Measurements from ENCODE around the gene VOPP1. TPM values are rescaled to one million over a fixed set of nuclear protein-coding genes. Genes with fewer than 3 reads are reported as not detected.

Gene VOPP1
- total and polyA plus RNA-seq, 2 experiments from 2014 or later, result 27.5 to 86.5 TPM

DNA sequence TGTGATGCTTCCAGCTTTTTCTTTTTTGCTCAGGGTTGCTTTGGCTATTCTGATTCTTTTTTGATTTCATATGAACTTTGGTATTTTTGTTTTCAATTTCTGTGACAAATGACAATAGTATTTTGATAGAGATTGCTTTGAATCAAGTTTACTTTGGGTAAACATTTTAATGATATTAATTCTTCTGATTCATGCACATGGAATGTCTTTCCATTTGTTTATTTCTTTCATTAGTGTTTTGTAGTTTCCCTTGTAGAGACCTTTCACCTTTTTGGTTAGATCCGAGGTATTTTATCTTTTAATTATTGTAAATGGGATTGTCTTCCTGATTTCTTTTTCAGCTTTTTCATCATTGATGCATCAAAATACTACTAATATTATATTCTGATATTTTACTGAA is 114.0 kb downstream of the VOPP1 start:
- Histone ChIP-seq H3K9me2 (ENCODE audit: insufficient read depth) (no peaks in the 10 kb centered on the region), H3K4me1 (ENCODE audit: insufficient read depth) (no peaks in the 10 kb centered on the region), H3K9me3 (ENCODE audit: low read depth) (no peaks in the 10 kb centered on the region), H3K4me3 (no peak overlapping the region), H3F3A (ENCODE audit: insufficient read depth) (no peaks in the 10 kb centered on the region; the same call in 1 of the 2 replicates), H3K27ac (no peak overlapping the region), H3K36me3 (ENCODE audit: low read depth) (no peaks in the 10 kb centered on the region), H4K20me1 (ENCODE audit: insufficient read depth) (no peaks in the 10 kb centered on the region), H3K4me2 (ENCODE audit: unreplicated experiment) (no peak overlapping the region), H3K79me2 (ENCODE audit: insufficient read depth) (no peaks in the 10 kb centered on the region), H2AFZ (no peak overlapping the region), H3K9ac (no peak overlapping the region), H3K27me3 (replicated peaks; ENCODE audit: insufficient read depth) (no peaks in the 10 kb centered on the region)
- WGBS, 2 experiments (ENCODE audit: low coverage in 1 of 2, low lambda C conversion rate in 2 of 2, missing lambda C conversion rate in 2 of 2), result 92 to 95% methylated on average over 1 of the region's 1 CpG
- DNase-seq, result no peak
- no peak for TF ChIP-seq EZH2phosphoT487 (IDR thresholded peaks at IDR 0.05; ENCODE audit: insufficient read depth, low read depth)
- TF ChIP-seq EZH2 (IDR thresholded peaks at IDR 0.05; ENCODE audit: insufficient read depth, poor library complexity, severe bottlenecking), result no peak
- in situ Hi-C loops (cut with MboI), result no loop called here

DNA sequence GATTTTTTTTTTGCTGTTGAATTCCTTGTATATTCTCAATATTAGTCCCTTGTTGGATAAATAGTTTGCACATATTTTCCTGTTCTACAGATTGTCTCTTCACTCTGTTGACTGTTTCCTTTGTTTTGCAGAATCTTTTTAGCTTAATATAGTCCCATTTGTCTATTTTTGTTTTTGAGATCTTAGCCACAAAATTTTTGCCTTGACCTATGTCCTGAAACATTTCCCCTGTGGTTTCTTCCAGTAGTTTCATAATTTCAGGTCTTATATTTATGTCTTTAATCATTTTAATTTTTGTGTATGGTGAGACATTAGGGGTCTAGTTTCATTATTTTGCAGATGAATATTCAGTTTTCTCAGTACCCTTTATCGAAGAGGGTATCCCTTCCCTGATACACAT is 114.5 kb downstream of the VOPP1 start:
- no peaks in the 10 kb centered on the region for H3K9me3 ChIP-seq (ENCODE audit: low read depth)
- H3K9ac ChIP-seq, result no peak overlapping the region
- no peak overlapping the region for H2AFZ ChIP-seq
- DNase-seq, result no peak
- no peaks in the 10 kb centered on the region for H3K4me1 ChIP-seq (ENCODE audit: insufficient read depth)
- no peaks in the 10 kb centered on the region for H3K36me3 ChIP-seq (ENCODE audit: low read depth)
- H3K27me3 ChIP-seq (replicated peaks; ENCODE audit: insufficient read depth), result no peaks in the 10 kb centered on the region
- H3K4me2 ChIP-seq (ENCODE audit: unreplicated experiment), result no peak overlapping the region
- H3F3A ChIP-seq (ENCODE audit: insufficient read depth), result no peaks in the 10 kb centered on the region; the same call in 1 of the 2 replicates
- TF ChIP-seq EZH2phosphoT487 (IDR thresholded peaks at IDR 0.05; ENCODE audit: insufficient read depth, low read depth) (no peak), EZH2 (IDR thresholded peaks at IDR 0.05; ENCODE audit: insufficient read depth, poor library complexity, severe bottlenecking) (no peak)
- 97 to 100% methylated on average over 1 of the region's 1 CpG for WGBS, 2 experiments (ENCODE audit: low coverage in 1 of 2, low lambda C conversion rate in 2 of 2, missing lambda C conversion rate in 2 of 2)
- in situ Hi-C loops (cut with MboI), result no loop called here
- H3K4me3 ChIP-seq, result no peak overlapping the region
- H3K27ac ChIP-seq, result no peak overlapping the region
- no peaks in the 10 kb centered on the region for H4K20me1 ChIP-seq (ENCODE audit: insufficient read depth)
- no peaks in the 10 kb centered on the region for H3K9me2 ChIP-seq (ENCODE audit: insufficient read depth)
- no peaks in the 10 kb centered on the region for H3K79me2 ChIP-seq (ENCODE audit: insufficient read depth)

GRCh38 chr7:55452971-55453370 is 119.3 kb downstream of the VOPP1 start:
- WGBS, 2 experiments (ENCODE audit: low coverage in 1 of 2, low lambda C conversion rate in 2 of 2, missing lambda C conversion rate in 2 of 2), result 95 to 97% methylated on average over 4 of the region's 4 CpGs
- H3K36me3 ChIP-seq (ENCODE audit: low read depth), result no peaks in the 10 kb centered on the region
- DNase-seq, result no peak
- H3K4me3 ChIP-seq, result no peak overlapping the region
- no peaks in the 10 kb centered on the region for H3K79me2 ChIP-seq (ENCODE audit: insufficient read depth)
- in situ Hi-C loops (cut with MboI), result no loop called here
- no peaks in the 10 kb centered on the region for H3K9me3 ChIP-seq (ENCODE audit: low read depth)
- H2AFZ ChIP-seq, result no peak overlapping the region
- TF ChIP-seq EZH2 (IDR thresholded peaks at IDR 0.05; ENCODE audit: insufficient read depth, poor library complexity, severe bottlenecking) (no peak), EZH2phosphoT487 (IDR thresholded peaks at IDR 0.05; ENCODE audit: insufficient read depth, low read depth) (no peak)
- no peaks in the 10 kb centered on the region for H3K4me1 ChIP-seq (ENCODE audit: insufficient read depth)
- no peaks in the 10 kb centered on the region for H3K27me3 ChIP-seq (replicated peaks; ENCODE audit: insufficient read depth)
- H3K9me2 ChIP-seq (ENCODE audit: insufficient read depth), result no peaks in the 10 kb centered on the region
- H3F3A ChIP-seq (ENCODE audit: insufficient read depth), result no peaks in the 10 kb centered on the region
- no peak overlapping the region for H3K27ac ChIP-seq
- no peak overlapping the region for H3K9ac ChIP-seq
- no peaks in the 10 kb centered on the region for H4K20me1 ChIP-seq (ENCODE audit: insufficient read depth)
- H3K4me2 ChIP-seq (ENCODE audit: unreplicated experiment), result no peak overlapping the region

DNA sequence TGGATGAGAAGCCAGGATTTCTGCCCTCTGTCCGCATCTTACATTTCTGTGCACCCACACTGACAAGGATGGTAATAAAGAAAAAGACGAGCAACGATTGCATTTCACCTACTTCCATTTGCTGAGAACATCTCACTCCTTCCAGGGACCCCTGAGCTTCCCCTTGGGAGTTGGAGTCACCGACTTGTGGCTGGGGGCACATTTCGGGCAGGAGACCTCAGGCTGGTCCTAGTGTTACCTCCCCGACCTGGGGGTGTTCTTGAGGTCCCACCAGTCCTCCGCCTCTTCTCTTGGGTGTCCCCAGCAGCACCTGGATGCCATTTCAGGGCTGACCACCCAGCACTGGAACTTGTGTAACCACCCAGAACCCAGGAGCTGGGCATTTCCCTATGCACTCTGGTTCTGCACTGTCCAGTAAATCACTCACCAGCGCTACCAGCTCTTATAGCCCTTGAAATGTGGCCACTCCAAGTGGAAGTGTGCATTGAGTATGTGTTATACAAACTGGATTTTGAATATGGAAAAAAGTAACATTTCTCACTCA is 122.2 kb downstream of the VOPP1 start:
- WGBS, 2 experiments (ENCODE audit: low coverage in 1 of 2, low lambda C conversion rate in 2 of 2, missing lambda C conversion rate in 2 of 2), result 84 to 91% methylated on average over 8 of the region's 8 CpGs

More for the DNA sequence above, 122.2 kb downstream of the VOPP1 start:
- in situ Hi-C loops (cut with MboI), result no loop called here
- Histone ChIP-seq H4K20me1 (ENCODE audit: insufficient read depth) (no peaks in the 10 kb centered on the region), H3K9me3 (ENCODE audit: low read depth) (no peaks in the 10 kb centered on the region), H3K4me2 (ENCODE audit: unreplicated experiment) (no peak overlapping the region), H3K9ac (no peak overlapping the region), H3K27me3 (replicated peaks; ENCODE audit: insufficient read depth) (no peaks in the 10 kb centered on the region), H2AFZ (no peak overlapping the region), H3K79me2 (ENCODE audit: insufficient read depth) (no peaks in the 10 kb centered on the region), H3K36me3 (ENCODE audit: low read depth) (no peaks in the 10 kb centered on the region), H3F3A (ENCODE audit: insufficient read depth) (no peaks in the 10 kb centered on the region), H3K9me2 (ENCODE audit: insufficient read depth) (no peaks in the 10 kb centered on the region), H3K27ac (no peak overlapping the region), H3K4me1 (ENCODE audit: insufficient read depth) (no peaks in the 10 kb centered on the region), H3K4me3 (no peak overlapping the region)
- TF ChIP-seq EZH2 (IDR thresholded peaks at IDR 0.05; ENCODE audit: insufficient read depth, poor library complexity, severe bottlenecking), result no peak
- TF ChIP-seq EZH2phosphoT487 (IDR thresholded peaks at IDR 0.05; ENCODE audit: insufficient read depth, low read depth), result no peak
- no peak for DNase-seq

Data from GM23248 (cell line).